OCI-LY7 (cell line): ENCODE measurements around the gene ADAM12. TPM values are rescaled to one million over a fixed set of nuclear protein-coding genes. Genes with fewer than 3 reads are reported as not detected.

Experiments
- BruUV-seq: library from RNA; stranded (reverse); fragments of 400-500 nt; replicated peaks from 2 replicates; lab custom pipeline; 2021; lab: Mats Ljungman, UMichigan
- CTCF ChIA-PET: fragments of 300-600 bp; sonication (Branson Sonifier 250); formaldehyde crosslinking; loops from one replicate; lab custom pipeline; 2022; ENCODE audit warnings: antibody characterized with exemption; ENCODE audit not compliant: unreplicated experiment; lab: Charles Lee
- POLR2A ChIA-PET: fragments of 300-600 bp; sonication (Branson Sonifier 250); formaldehyde crosslinking; loops from one replicate; lab custom pipeline; 2022; ENCODE audit warnings: antibody characterized with exemption; lab: Charles Lee
- DNase-seq: peaks from one replicate; pipeline ENCODE4 v3.0.0-alpha.2; 2015; ENCODE audit warnings: low spot score
- H2AFZ ChIP-seq: fragments of 200-600 bp; sonication (generic), shearing (Covaris generic); 2 replicates; pipeline ENCODE4 v1.6.1; 2014; ENCODE audit warnings: mild to moderate bottlenecking, antibody characterized with exemption, low read length, moderate library complexity
- H3K27ac ChIP-seq: fragments of 200-600 bp; sonication (generic); 2 replicates; pipeline ENCODE4 v1.5.1; 2014; ENCODE audit warnings: mixed run types, low read depth, mild to moderate bottlenecking, moderate library complexity, low read length, inconsistent platforms; ENCODE audit not compliant: poor library complexity, severe bottlenecking
- H3K36me3 ChIP-seq: fragments of 200-600 bp; sonication (generic); 2 replicates; pipeline ENCODE4 v1.6.1; 2014; ENCODE audit warnings: mild to moderate bottlenecking, antibody characterized with exemption, low read length, moderate library complexity, mixed read lengths; ENCODE audit not compliant: insufficient read depth
- H3K4me1 ChIP-seq: fragments of 200-600 bp; sonication (generic); 2 replicates; pipeline ENCODE4 v1.5.1; 2014; ENCODE audit warnings: mild to moderate bottlenecking, low read length; ENCODE audit not compliant: insufficient read depth, poor library complexity, severe bottlenecking
- H3K4me2 ChIP-seq: fragments of 200-600 bp; sonication (generic); 2 replicates; pipeline ENCODE4 v1.6.1; 2014; ENCODE audit warnings: mild to moderate bottlenecking, low read length
- H3K4me3 ChIP-seq: fragments of 200-600 bp; sonication (generic); 2 replicates; pipeline ENCODE4 v1.5.1; 2014; ENCODE audit warnings: mild to moderate bottlenecking, low read depth, low read length; ENCODE audit not compliant: poor library complexity, severe bottlenecking
- H3K79me2 ChIP-seq: fragments of 200-600 bp; sonication (generic); 2 replicates; pipeline ENCODE4 v1.6.1; 2016; ENCODE audit warnings: low read depth, mild to moderate bottlenecking, low read length, moderate library complexity, mixed read lengths; ENCODE audit not compliant: insufficient read depth
- H3K9me2 ChIP-seq: fragments of 200-600 bp; sonication (generic); 2 replicates; pipeline ENCODE4 v1.6.1; 2016; ENCODE audit warnings: mild to moderate bottlenecking, low read length, mixed read lengths; ENCODE audit not compliant: insufficient read depth
- H3K9me3 ChIP-seq: fragments of 200-600 bp; sonication (generic); 2 replicates; pipeline ENCODE4 v1.6.1; 2014; ENCODE audit warnings: mild to moderate bottlenecking, mixed run types, low read length, mixed read lengths
- H4K20me1 ChIP-seq: fragments of 200-600 bp; sonication (generic); 2 replicates; pipeline ENCODE4 v1.6.1; 2014; ENCODE audit warnings: mild to moderate bottlenecking, antibody characterized with exemption, low read length, moderate library complexity, mixed read lengths; ENCODE audit not compliant: insufficient read depth
- CTCF ChIP-seq: fragments of 200-600 bp; sonication (generic); conservative IDR thresholded peaks from 2 replicates; pipeline ENCODE4 v1.5.1; 2014; ENCODE audit warnings: mild to moderate bottlenecking, antibody characterized with exemption, low read length, moderate library complexity, mixed read lengths
- EZH2phosphoT487 ChIP-seq: fragments of 200-600 bp; sonication (generic); IDR thresholded peaks from 2 replicates; pipeline ENCODE4 v1.6.1; 2018; ENCODE audit warnings: low read depth, borderline replicate concordance, mild to moderate bottlenecking, mixed run types, antibody characterized with exemption, low read length, moderate library complexity, mixed read lengths
- intact Hi-C: fragments of 100-400 bp; cut with micrococcal nuclease; formaldehyde crosslinking; loops from one replicate; pipeline ENCODE4 v1.10.0; 2022; ENCODE audit not compliant: unreplicated experiment
- total RNA-seq, 2 experiments: library from RNA; depleted of rRNA in 1 of 2; stranded (reverse); fragments of >200 nt in 1 of 2; shearing (Covaris generic) in 1 of 2; gene quantifications; 2 replicates each; pipeline ENCODE4 v1.2.3, GENCODE V29; 2014 to 2022

ADAM12 gene
- total RNA-seq, 2 experiments from 2014 or later = 0.06 TPM; not detected in 1

DNA sequence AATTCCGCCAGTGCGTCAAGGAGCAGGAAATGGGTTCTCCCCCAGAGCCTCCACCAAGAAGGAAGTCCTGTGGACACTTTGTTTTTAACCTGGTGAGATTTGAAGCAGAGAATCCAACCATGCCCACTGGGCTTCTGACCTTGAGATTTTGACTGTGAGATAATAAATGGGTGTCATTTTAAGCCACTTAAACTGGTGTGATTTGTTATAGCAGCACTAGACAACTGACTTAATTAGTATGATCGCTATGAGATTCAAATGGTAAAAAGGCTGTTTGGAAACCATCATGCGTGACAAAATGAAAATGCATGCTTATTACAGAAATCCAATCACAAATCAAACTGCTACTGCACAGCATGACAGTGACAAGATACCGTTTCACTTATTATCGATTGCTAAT lies 98.0 kb downstream of the ADAM12 start:
- TF ChIP-seq CTCF = no peak
- TF ChIP-seq EZH2phosphoT487 = no peak
- intact Hi-C loops = no loop called here
- BruUV-seq = no TSS peak
- no peak for DNase-seq
- H3K4me1 ChIP-seq = no peaks in the 10 kb centered on the region
- CTCF ChIA-PET = no interaction called here
- no peak overlapping the region for H3K4me3 ChIP-seq
- no peaks in the 10 kb centered on the region for H4K20me1 ChIP-seq
- no peak overlapping the region for H2AFZ ChIP-seq
- no peaks in the 10 kb centered on the region for H3K9me3 ChIP-seq
- no peak overlapping the region for H3K4me2 ChIP-seq
- no peaks in the 10 kb centered on the region for H3K36me3 ChIP-seq
- H3K27ac ChIP-seq = no peak overlapping the region
- no peaks in the 10 kb centered on the region for H3K9me2 ChIP-seq
- no peaks in the 10 kb centered on the region for H3K79me2 ChIP-seq
- POLR2A ChIA-PET = no interaction called here

- Histone ChIP-seq H2AFZ (no peak overlapping the region), H3K27ac (no peak overlapping the region), H3K79me2 (no peaks in the 10 kb centered on the region), H3K9me3 (no peaks in the 10 kb centered on the region), H3K4me1 (no peaks in the 10 kb centered on the region), H3K9me2 (no peaks in the 10 kb centered on the region), H4K20me1 (no peaks in the 10 kb centered on the region), H3K36me3 (no peaks in the 10 kb centered on the region), H3K4me2 (no peak overlapping the region), H3K4me3 (no peak overlapping the region)
- no peak for TF ChIP-seq EZH2phosphoT487
- TF ChIP-seq CTCF = no peak
- no TSS peak for BruUV-seq
- ChIA-PET CTCF (no interaction called here), POLR2A (no interaction called here)
- intact Hi-C loops = no loop called here
- no peak for DNase-seq
These were observed 99.5 kb downstream of the ADAM12 start for GRCh38 chr10:126288547-126289493.

DNA sequence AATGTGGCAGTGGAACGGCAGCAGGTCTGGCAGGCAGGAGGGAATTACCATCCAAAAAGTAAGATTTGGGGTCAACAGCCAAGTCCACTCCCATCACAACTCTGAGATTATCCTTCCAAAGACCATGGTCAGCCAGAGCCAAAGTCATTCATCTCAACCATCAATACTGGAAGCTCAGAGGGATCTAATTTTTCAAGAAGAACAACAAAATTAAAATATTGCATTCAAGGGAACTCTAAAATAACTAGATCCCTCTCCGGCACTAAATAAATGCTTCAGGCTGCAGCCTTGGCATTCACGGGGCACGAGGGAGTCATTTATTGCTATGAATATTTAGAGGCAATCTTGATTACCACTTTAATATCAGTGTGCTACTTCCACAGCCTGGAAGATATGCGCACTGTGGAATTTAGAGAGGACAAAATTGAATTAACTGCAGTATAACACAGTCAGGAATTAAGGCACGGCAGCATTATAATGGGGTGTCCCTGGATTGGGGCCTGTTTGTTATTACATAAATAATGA lies 102.0 kb downstream of the ADAM12 start:
- no peaks in the 10 kb centered on the region for H3K79me2 ChIP-seq
- no peaks in the 10 kb centered on the region for H3K4me1 ChIP-seq
- no peaks in the 10 kb centered on the region for H4K20me1 ChIP-seq
- no peaks in the 10 kb centered on the region for H3K36me3 ChIP-seq
- H2AFZ ChIP-seq = no peak overlapping the region
- no peak for DNase-seq
- CTCF ChIA-PET = no interaction called here
- no peak overlapping the region for H3K4me2 ChIP-seq
- H3K9me3 ChIP-seq = no peaks in the 10 kb centered on the region
- intact Hi-C loops = no loop called here
- H3K27ac ChIP-seq = no peak overlapping the region
- no peaks in the 10 kb centered on the region; the same call in 1 of the 2 replicates for H3K9me2 ChIP-seq
- POLR2A ChIA-PET = no interaction called here
- no peak overlapping the region for H3K4me3 ChIP-seq
- BruUV-seq = no TSS peak
- TF ChIP-seq EZH2phosphoT487 (no peak), CTCF (no peak)
